Measurements from ENCODE around the gene MGP.

- TF ChIP-seq, protein P1, sequence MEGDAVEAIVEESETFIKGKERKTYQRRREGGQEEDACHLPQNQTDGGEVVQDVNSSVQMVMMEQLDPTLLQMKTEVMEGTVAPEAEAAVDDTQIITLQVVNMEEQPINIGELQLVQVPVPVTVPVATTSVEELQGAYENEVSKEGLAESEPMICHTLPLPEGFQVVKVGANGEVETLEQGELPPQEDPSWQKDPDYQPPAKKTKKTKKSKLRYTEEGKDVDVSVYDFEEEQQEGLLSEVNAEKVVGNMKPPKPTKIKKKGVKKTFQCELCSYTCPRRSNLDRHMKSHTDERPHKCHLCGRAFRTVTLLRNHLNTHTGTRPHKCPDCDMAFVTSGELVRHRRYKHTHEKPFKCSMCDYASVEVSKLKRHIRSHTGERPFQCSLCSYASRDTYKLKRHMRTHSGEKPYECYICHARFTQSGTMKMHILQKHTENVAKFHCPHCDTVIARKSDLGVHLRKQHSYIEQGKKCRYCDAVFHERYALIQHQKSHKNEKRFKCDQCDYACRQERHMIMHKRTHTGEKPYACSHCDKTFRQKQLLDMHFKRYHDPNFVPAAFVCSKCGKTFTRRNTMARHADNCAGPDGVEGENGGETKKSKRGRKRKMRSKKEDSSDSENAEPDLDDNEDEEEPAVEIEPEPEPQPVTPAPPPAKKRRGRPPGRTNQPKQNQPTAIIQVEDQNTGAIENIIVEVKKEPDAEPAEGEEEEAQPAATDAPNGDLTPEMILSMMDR (conservative IDR thresholded peaks at IDR 0.05): no peak
- TF ChIP-seq ZFX (IDR thresholded peaks at IDR 0.05): no peak
Measured at GRCh38 chr12:14921218-14921617, 35.6 kb upstream of the MGP start.

Measured in C4-2B (cell line).